HepG2 (cell line): ENCODE results near the gene CRYZ. TPM values are rescaled to one million over a fixed set of nuclear protein-coding genes. Genes with fewer than 3 reads are reported as not detected.

Experiments used
- AKAP8 ChIP-seq: sonication (generic); formaldehyde crosslinking; IDR thresholded peaks from 2 replicates; pipeline ENCODE4 v1.5.1; 2020; ENCODE audit warnings: mild to moderate bottlenecking, missing genetic modification reagents
- ARHGAP35 ChIP-seq: sonication (generic); formaldehyde crosslinking; IDR thresholded peaks from 2 replicates; pipeline ENCODE4 v1.9.0; 2022; ENCODE audit warnings: mild to moderate bottlenecking, inconsistent platforms, moderate library complexity, missing genetic modification reagents, borderline replicate concordance
- ATM ChIP-seq: fragments of 450-650 bp; IDR thresholded peaks from 2 replicates; pipeline ENCODE4 v1.7.1; 2017; ENCODE audit warnings: mild to moderate bottlenecking, borderline replicate concordance
- CENPX ChIP-seq: sonication (generic); formaldehyde crosslinking; IDR thresholded peaks from 2 replicates; pipeline ENCODE4 v1.9.0; 2021; ENCODE audit warnings: mild to moderate bottlenecking, missing genetic modification reagents, moderate library complexity
- CREB1 ChIP-seq, 2 experiments: fragments of 450-650 bp in 1 of 2; IDR thresholded peaks; 2 replicates each; pipeline ENCODE4 v1.6.1; 2016 to 2017; ENCODE audit warnings: control low read depth in 1 of 2, mild to moderate bottlenecking in 1 of 2, missing compliant biosample characterization in 1 of 2, missing genetic modification characterization in 1 of 2
- FOXJ3 ChIP-seq: sonication (generic); formaldehyde crosslinking; IDR thresholded peaks from 2 replicates; pipeline ENCODE4 v1.4.0; 2020; ENCODE audit warnings: missing genetic modification reagents, mild to moderate bottlenecking, borderline replicate concordance
- ISL2 ChIP-seq: sonication (generic); formaldehyde crosslinking; IDR thresholded peaks from 2 replicates; pipeline ENCODE4 v1.5.0; 2020; ENCODE audit warnings: missing genetic modification reagents
- NFIC ChIP-seq: IDR thresholded peaks from 2 replicates; pipeline ENCODE4 v1.6.1; 2012; ENCODE audit warnings: mild to moderate bottlenecking, low read length, inconsistent platforms
- NFYC ChIP-seq: IDR thresholded peaks from 2 replicates; pipeline ENCODE4 v1.6.1; 2016; ENCODE audit warnings: missing genetic modification reagents, missing compliant biosample characterization
- NONO ChIP-seq, 2 experiments: fragments of 450-650 bp in 1 of 2; sonication (generic) in 1 of 2; formaldehyde crosslinking in 1 of 2; IDR thresholded peaks in 1 of 2; conservative IDR thresholded peaks in 1 of 2; 2 replicates each; pipeline versions ENCODE4 v1.6.1 to v1.8.0; 2017 to 2022; ENCODE audit warnings: mild to moderate bottlenecking in 1 of 2, missing genetic modification reagents in 1 of 2, moderate library complexity in 1 of 2
- PPARG ChIP-seq: conservative IDR thresholded peaks from 2 replicates; pipeline ENCODE4 v1.6.1; 2016; ENCODE audit warnings: missing biosample characterization, missing genetic modification reagents
- SMAD1 ChIP-seq: sonication (generic); formaldehyde crosslinking; IDR thresholded peaks from 2 replicates; pipeline ENCODE4 v1.4.0; 2020; ENCODE audit warnings: missing genetic modification reagents, low read depth, mild to moderate bottlenecking, borderline replicate concordance
- SOX13 ChIP-seq, 3 experiments: fragments of 450-650 bp in 1 of 3; sonication (generic) in 1 of 3; formaldehyde crosslinking in 1 of 3; IDR thresholded peaks in 2 of 3; conservative IDR thresholded peaks in 1 of 3; 2 replicates each; pipeline versions ENCODE4 v1.5.0 to v1.6.1; 2016 to 2020; ENCODE audit warnings: antibody characterized with exemption in 1 of 3, mild to moderate bottlenecking in 1 of 3, missing compliant biosample characterization in 1 of 3, missing genetic modification reagents in 1 of 3, moderate library complexity in 1 of 3
- SRY ChIP-seq: sonication (generic); formaldehyde crosslinking; IDR thresholded peaks from 2 replicates; pipeline ENCODE4 v1.8.0; 2022; ENCODE audit warnings: mild to moderate bottlenecking, missing genetic modification reagents
- STAT5B ChIP-seq: sonication (generic); formaldehyde crosslinking; IDR thresholded peaks from 2 replicates; pipeline ENCODE4 v1.4.0; 2020; ENCODE audit warnings: missing genetic modification reagents
- TGIF2 ChIP-seq: IDR thresholded peaks from 2 replicates; pipeline ENCODE4 v1.6.1; 2016; ENCODE audit warnings: control low read depth, missing compliant biosample characterization
- YY1 ChIP-seq: IDR thresholded peaks from 2 replicates; pipeline ENCODE4 v1.6.1; 2011; ENCODE audit warnings: low read length, low read depth, moderate library complexity, mild to moderate bottlenecking; ENCODE audit not compliant: insufficient read depth, insufficient replicate concordance
- ZMYM4 ChIP-seq: sonication (generic); formaldehyde crosslinking; IDR thresholded peaks from 2 replicates; pipeline ENCODE4 v1.8.1; 2023; ENCODE audit warnings: mild to moderate bottlenecking, missing genetic modification reagents
- ZNF569 ChIP-seq: sonication (generic); formaldehyde crosslinking; IDR thresholded peaks from 2 replicates; pipeline ENCODE4 v1.5.0; 2020; ENCODE audit warnings: mild to moderate bottlenecking, missing genetic modification reagents, moderate library complexity, borderline replicate concordance
- ZNF703 ChIP-seq: sonication (generic); formaldehyde crosslinking; IDR thresholded peaks from 2 replicates; pipeline ENCODE4 v1.5.1; 2020; ENCODE audit warnings: missing genetic modification reagents, mild to moderate bottlenecking, moderate library complexity, borderline replicate concordance
- ZNF891 ChIP-seq: sonication (generic); formaldehyde crosslinking; IDR thresholded peaks from 2 replicates; pipeline ENCODE4 v1.5.0; 2020; ENCODE audit warnings: mild to moderate bottlenecking, missing genetic modification reagents
- ZSCAN21 ChIP-seq: sonication (generic); formaldehyde crosslinking; IDR thresholded peaks from 2 replicates; pipeline ENCODE4 v1.8.0; 2022; ENCODE audit warnings: mild to moderate bottlenecking, missing genetic modification reagents, moderate library complexity, borderline replicate concordance
- polyA plus RNA-seq, 8 experiments: library from polyadenylated mRNA; depleted of rRNA in 3 of 8; stranded (reverse) in 7 of 8; unstranded in 1 of 8; fragments of >200 nt; fragmentation: Illumina TruSeq in 4 of 8; extraction: Trizol in 4 of 8; gene quantifications; 2 replicates each; pipeline versions ENCODE4 v1.2.1 to v1.2.3, GENCODE V29; 2011 to 2016; ENCODE audit warnings: low read depth in 4 of 8, missing spikeins in 1 of 8, mixed read lengths in 1 of 8; ENCODE audit not compliant: insufficient read depth in 1 of 8
- total RNA-seq, 5 experiments: library from RNA; depleted of rRNA; stranded (reverse); fragments of >200 nt; fragmentation: Illumina TruSeq; extraction: Trizol; gene quantifications; 2 replicates each; pipeline ENCODE4 v1.2.3, GENCODE V29; 2016; ENCODE audit warnings: low read depth in 1 of 5
- TF ChIP-seq, protein P1 (sequence below): IDR thresholded peaks from 2 replicates; pipeline ENCODE4 v1.6.1; 2016; ENCODE audit warnings: low read depth
- TF ChIP-seq, protein P2 (sequence below): sonication (generic); formaldehyde crosslinking; IDR thresholded peaks from 2 replicates; pipeline ENCODE4 v1.4.0; 2020; ENCODE audit warnings: missing genetic modification reagents
- TF ChIP-seq, protein P3 (sequence below): IDR thresholded peaks from 2 replicates; pipeline ENCODE4 v1.6.1; 2016; ENCODE audit warnings: mild to moderate bottlenecking
- TF ChIP-seq, protein P4 (sequence below): sonication (generic); formaldehyde crosslinking; IDR thresholded peaks from 2 replicates; pipeline ENCODE4 v1.5.0; 2020; ENCODE audit warnings: missing genetic modification reagents

The CRYZ gene
- total and polyA plus RNA-seq, 2 of the 13 experiments (the other 11 are each of a cell fraction or from before 2014, with no cell fraction given) = 115 to 211 TPM

DNA sequence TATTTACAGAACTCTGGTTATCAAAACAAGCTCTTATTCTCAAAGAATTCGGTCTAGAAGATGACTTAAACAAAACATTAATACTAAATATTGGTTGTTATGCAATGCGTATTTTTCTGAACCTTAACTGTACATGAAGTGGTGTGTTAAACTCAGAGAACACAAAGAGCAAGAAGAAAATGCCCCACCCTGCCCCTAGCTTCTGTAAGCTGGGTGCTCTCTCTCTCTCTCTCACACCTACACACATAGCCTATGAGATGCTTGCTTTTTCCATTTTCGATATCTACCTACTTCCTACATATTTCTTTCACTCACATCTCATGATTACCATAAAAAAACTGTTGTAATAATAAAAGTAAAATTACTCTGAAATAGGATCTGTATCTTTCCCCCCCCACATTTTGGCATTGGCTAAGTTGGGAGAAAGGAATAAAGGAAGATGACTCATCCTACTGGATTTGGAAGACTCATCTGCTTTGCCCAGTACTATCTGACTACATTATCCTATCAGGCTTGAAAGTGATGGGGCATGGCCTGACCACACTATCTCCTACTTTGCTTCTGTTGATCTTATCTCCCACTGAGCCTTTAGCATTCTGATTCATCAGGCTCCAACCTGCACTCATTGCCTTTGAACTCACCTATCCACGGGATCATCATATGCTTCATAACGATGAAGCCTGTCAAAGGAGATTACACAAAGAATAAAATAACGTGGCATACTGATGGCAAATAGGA is 2.9 kb downstream of the CRYZ start (continued):
- TF ChIP-seq, protein P1, sequence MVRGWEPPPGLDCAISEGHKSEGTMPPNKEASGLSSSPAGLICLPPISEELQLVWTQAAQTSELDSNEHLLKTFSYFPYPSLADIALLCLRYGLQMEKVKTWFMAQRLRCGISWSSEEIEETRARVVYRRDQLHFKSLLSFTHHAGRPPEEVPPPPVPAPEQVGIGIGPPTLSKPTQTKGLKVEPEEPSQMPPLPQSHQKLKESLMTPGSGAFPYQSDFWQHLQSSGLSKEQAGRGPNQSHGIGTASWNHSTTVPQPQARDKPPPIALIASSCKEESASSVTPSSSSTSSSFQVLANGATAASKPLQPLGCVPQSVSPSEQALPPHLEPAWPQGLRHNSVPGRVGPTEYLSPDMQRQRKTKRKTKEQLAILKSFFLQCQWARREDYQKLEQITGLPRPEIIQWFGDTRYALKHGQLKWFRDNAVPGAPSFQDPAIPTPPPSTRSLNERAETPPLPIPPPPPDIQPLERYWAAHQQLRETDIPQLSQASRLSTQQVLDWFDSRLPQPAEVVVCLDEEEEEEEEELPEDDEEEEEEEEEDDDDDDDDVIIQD (CRISPR knock-in tag) = peak; percentile 85
- TF ChIP-seq YY1 = no peak
- TF ChIP-seq, protein P2, sequence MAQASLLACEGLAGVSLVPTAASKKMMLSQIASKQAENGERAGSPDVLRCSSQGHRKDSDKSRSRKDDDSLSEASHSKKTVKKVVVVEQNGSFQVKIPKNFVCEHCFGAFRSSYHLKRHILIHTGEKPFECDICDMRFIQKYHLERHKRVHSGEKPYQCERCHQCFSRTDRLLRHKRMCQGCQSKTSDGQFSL (CRISPR knock-in tag) = 0 out of 2 replicates have a peak, but pooled peaks have one; percentile 37
- TF ChIP-seq SRY (CRISPR knock-in tag) = no peak
- no peak for TF ChIP-seq CREB1 (IDR thresholded peaks at IDR 0.05)
- TF ChIP-seq CREB1 (CRISPR knock-in tag; IDR thresholded peaks at IDR 0.05) = 0 out of 2 replicates have a peak, but pooled peaks have one; percentile 28
- TF ChIP-seq CENPX = no peak
- TF ChIP-seq FOXJ3 = no peak
- no peak for TF ChIP-seq ZMYM4 (CRISPR knock-in tag)
- TF ChIP-seq ATM = no peak
- no peak for TF ChIP-seq ARHGAP35 (CRISPR knock-in tag)
- TF ChIP-seq TGIF2 = no peak
- TF ChIP-seq PPARG (CRISPR knock-in tag) = 0 out of 2 replicates have a peak, but pooled peaks have one; percentile 10
- TF ChIP-seq NFIC = no peak
- peak; percentile 43; the same call in 1 of the 2 replicates for TF ChIP-seq ISL2
- TF ChIP-seq ZSCAN21 = no peak
- TF ChIP-seq, protein P3, sequence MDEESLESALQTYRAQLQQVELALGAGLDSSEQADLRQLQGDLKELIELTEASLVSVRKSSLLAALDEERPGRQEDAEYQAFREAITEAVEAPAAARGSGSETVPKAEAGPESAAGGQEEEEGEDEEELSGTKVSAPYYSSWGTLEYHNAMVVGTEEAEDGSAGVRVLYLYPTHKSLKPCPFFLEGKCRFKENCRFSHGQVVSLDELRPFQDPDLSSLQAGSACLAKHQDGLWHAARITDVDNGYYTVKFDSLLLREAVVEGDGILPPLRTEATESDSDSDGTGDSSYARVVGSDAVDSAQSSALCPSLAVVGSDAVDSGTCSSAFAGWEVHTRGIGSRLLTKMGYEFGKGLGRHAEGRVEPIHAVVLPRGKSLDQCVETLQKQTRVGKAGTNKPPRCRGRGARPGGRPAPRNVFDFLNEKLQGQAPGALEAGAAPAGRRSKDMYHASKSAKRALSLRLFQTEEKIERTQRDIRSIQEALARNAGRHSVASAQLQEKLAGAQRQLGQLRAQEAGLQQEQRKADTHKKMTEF = 0 out of 2 replicates have a peak, but pooled peaks have one; percentile 18
- TF ChIP-seq ZNF891 (CRISPR knock-in tag) = no peak
- TF ChIP-seq ZNF569 (CRISPR knock-in tag) = no peak
- TF ChIP-seq AKAP8 (CRISPR knock-in tag) = no peak
- TF ChIP-seq NONO (IDR thresholded peaks at IDR 0.05) = no peak
- no peak for TF ChIP-seq NONO (CRISPR knock-in tag; conservative IDR thresholded peaks at IDR 0.05)
- no peak for TF ChIP-seq NFYC (CRISPR knock-in tag)
- no peak for TF ChIP-seq STAT5B (CRISPR knock-in tag)
- no peak for TF ChIP-seq SOX13 (IDR thresholded peaks at IDR 0.05)
- peak in 1 of 2 experiments; percentile 45; a peak in 1 of 4 replicates for TF ChIP-seq SOX13 (CRISPR knock-in tag; conservative IDR thresholded peaks at IDR 0.05 in 1 of 2, IDR thresholded peaks at IDR 0.05 in 1 of 2)
- TF ChIP-seq SMAD1 = no peak
- no peak for TF ChIP-seq ZNF703 (CRISPR knock-in tag)
- TF ChIP-seq, protein P4, sequence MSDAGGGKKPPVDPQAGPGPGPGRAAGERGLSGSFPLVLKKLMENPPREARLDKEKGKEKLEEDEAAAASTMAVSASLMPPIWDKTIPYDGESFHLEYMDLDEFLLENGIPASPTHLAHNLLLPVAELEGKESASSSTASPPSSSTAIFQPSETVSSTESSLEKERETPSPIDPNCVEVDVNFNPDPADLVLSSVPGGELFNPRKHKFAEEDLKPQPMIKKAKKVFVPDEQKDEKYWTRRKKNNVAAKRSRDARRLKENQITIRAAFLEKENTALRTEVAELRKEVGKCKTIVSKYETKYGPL (CRISPR knock-in tag) = no peak
